B cell (primary cell): ENCODE measurements around the gene ZEB2. TPM values are rescaled to one million over a fixed set of nuclear protein-coding genes. Genes with fewer than 3 reads are reported as not detected.
A peak's percentile ranks its signal among the peaks of the same experiment; 100 is the strongest.

Experiments
- ATAC-seq: fragments of 200-7000 bp; cut with Tn5 transposase; one replicate; pipeline ENCODE4 v1.10.0; 2021; ENCODE audit warnings: low read depth, mild to moderate bottlenecking, moderate number of reproducible peaks, moderate library complexity
- CTCF ChIA-PET: fragments of 350-600 bp; sonication (Branson Sonifier 250); formaldehyde crosslinking; loops from one replicate; lab custom pipeline; 2021; ENCODE audit warnings: antibody characterized with exemption, inconsistent platforms; lab: Charles Lee
- POLR2A ChIA-PET: fragments of 350-600 bp; sonication (Branson Sonifier 250); formaldehyde crosslinking; loops from one replicate; lab custom pipeline; 2021; ENCODE audit warnings: antibody characterized with exemption; lab: Charles Lee
- DNase-seq: peaks from one replicate; pipeline ENCODE4 v3.0.0; 2013
- H2AFZ ChIP-seq: 2 replicates; pipeline ENCODE4 v1.6.1; 2012; ENCODE audit warnings: mild to moderate bottlenecking, low read depth, low read length; ENCODE audit not compliant: insufficient read depth, poor library complexity, severe bottlenecking
- H3K27ac ChIP-seq, 2 donors: 1 replicate in 1 of 2; 2 replicates in 1 of 2; pipeline ENCODE4 v1.5.1; 2012 to 2013; ENCODE audit warnings: low read length in 2 of 2, mild to moderate bottlenecking in 2 of 2, moderate library complexity in 1 of 2
- H3K27me3 ChIP-seq, 4 experiments: fragments of 200-600 bp in 1 of 4; sonication (generic) in 1 of 4; replicated peaks in 1 of 4; 1 replicate in 2 of 4; 2 replicates in 2 of 4; pipeline versions ENCODE4 v1.6.1 to v1.7.0; 2013 to 2016; ENCODE audit warnings: low read length in 3 of 4, mild to moderate bottlenecking in 2 of 4, mixed read lengths in 1 of 4, moderate library complexity in 1 of 4; ENCODE audit not compliant: insufficient read depth in 4 of 4, control insufficient read depth in 3 of 4; ENCODE audit errors: control extremely low read depth in 1 of 4
- H3K36me3 ChIP-seq, 2 experiments: replicated peaks in 1 of 2; 1 replicate in 1 of 2; 2 replicates in 1 of 2; pipeline versions ENCODE4 v1.6.1 to v1.7.1; 2013; ENCODE audit warnings: low read length in 1 of 2; ENCODE audit not compliant: insufficient read depth in 2 of 2, control insufficient read depth in 1 of 2; ENCODE audit errors: control extremely low read depth in 1 of 2, extremely low read depth in 1 of 2
- H3K4me1 ChIP-seq, 2 donors: fragments of 200-600 bp in 1 of 2; sonication (generic) in 1 of 2; 1 replicate in 1 of 2; 2 replicates in 1 of 2; pipeline versions ENCODE4 v1.5.1 to v1.6.1; 2013 to 2017; ENCODE audit warnings: low read length in 2 of 2; ENCODE audit not compliant: control insufficient read depth in 2 of 2, insufficient read depth in 2 of 2
- H3K4me2 ChIP-seq: replicated peaks from 2 replicates; pipeline ENCODE3; 2012; ENCODE audit warnings: mild to moderate bottlenecking, low read depth, low read length; ENCODE audit not compliant: poor library complexity, severe bottlenecking
- H3K4me3 ChIP-seq, 5 experiments: fragments of 200-600 bp in 1 of 5; sonication (generic) in 1 of 5; 1 replicate in 3 of 5; 2 replicates in 2 of 5; pipeline versions ENCODE4 v1.5.1 to v1.7.0; 2011 to 2016; ENCODE audit warnings: low read length in 4 of 5, mild to moderate bottlenecking in 4 of 5, low read depth in 2 of 5, control low read depth in 1 of 5, moderate library complexity in 1 of 5; ENCODE audit not compliant: insufficient read depth in 1 of 5; ENCODE audit errors: control extremely low read depth in 1 of 5, extremely low read depth in 1 of 5
- H3K79me2 ChIP-seq: fragments of 200-600 bp; sonication (generic); one replicate; pipeline ENCODE4 v1.6.0; 2016; ENCODE audit warnings: low read length; ENCODE audit not compliant: control insufficient read depth, insufficient read depth
- H3K9ac ChIP-seq: fragments of 200-600 bp; sonication (generic); 2 replicates; pipeline ENCODE4 v1.6.1; 2017; ENCODE audit warnings: mild to moderate bottlenecking, low read length, moderate library complexity
- H3K9me3 ChIP-seq, 3 donors: one replicate each; pipeline versions ENCODE4 v1.6.1 to v1.7.1; 2013; ENCODE audit warnings: low read length in 2 of 3; ENCODE audit not compliant: control insufficient read depth in 2 of 3, insufficient read depth in 1 of 3; ENCODE audit errors: control extremely low read depth in 1 of 3
- H4K20me1 ChIP-seq: 2 replicates; pipeline ENCODE4 v1.6.0; 2012; ENCODE audit warnings: mild to moderate bottlenecking, low read length; ENCODE audit not compliant: insufficient read depth, control insufficient read depth, poor library complexity, severe bottlenecking
- H3K27ac Mint-ChIP-seq: one replicate; pipeline ENCODE4 v1.8.0; 2021; ENCODE audit warnings: mixed read lengths
- H3K27me3 Mint-ChIP-seq: one replicate; pipeline ENCODE4 v1.8.0; 2021; ENCODE audit warnings: mixed read lengths
- H3K4me1 Mint-ChIP-seq: one replicate; pipeline ENCODE4 v1.8.0; 2021; ENCODE audit warnings: mixed read lengths
- H3K4me3 Mint-ChIP-seq: one replicate; pipeline ENCODE4 v1.8.0; 2021; ENCODE audit warnings: mixed read lengths
- H3K9me3 Mint-ChIP-seq: one replicate; pipeline ENCODE4 v1.8.0; 2022; ENCODE audit warnings: mixed read lengths; ENCODE audit not compliant: insufficient read depth
- CTCF ChIP-seq: fragments of 200-600 bp; IDR thresholded peaks from one replicate; pipeline ENCODE4 v1.8.0; 2022; ENCODE audit warnings: antibody characterized with exemption, mild to moderate bottlenecking
- EZH2 ChIP-seq: IDR thresholded peaks from 2 replicates; pipeline ENCODE4 v1.6.1; 2012; ENCODE audit warnings: borderline replicate concordance, low read depth, mild to moderate bottlenecking, moderate library complexity, low read length; ENCODE audit not compliant: insufficient read depth, poor library complexity, severe bottlenecking
- WGBS: methylation state at CpG from one replicate; pipeline ENCODE4 v1.1.5; 2013; ENCODE audit warnings: missing lambda C conversion rate; ENCODE audit not compliant: insufficient coverage; 5-methylcytosine and 5-hydroxymethylcytosine counted together
- intact Hi-C: fragments of 100-400 bp; cut with micrococcal nuclease; formaldehyde crosslinking; loops from one replicate; pipeline ENCODE4 v1.10.0; 2022
- polyA plus RNA-seq: library from polyadenylated mRNA; depleted of rRNA; stranded (reverse); fragments of >200 nt; gene quantifications from 2 replicates; pipeline ENCODE4 v1.2.3, GENCODE V29; 2012
- total RNA-seq, 2 donors: library from RNA; stranded (reverse); fragments of 120-200 nt in 1 of 2; gene quantifications; 1 replicate in 1 of 2; 2 replicates in 1 of 2; pipeline versions ENCODE4 v1.2.3 to v1.2.4, GENCODE V29; 2013 to 2022

Gene ZEB2
- total and polyA plus RNA-seq, 2 donors (not counting 1 experiment from before 2014, with no cell fraction given), result 56.3 to 217 TPM

- peak overlapping the region; percentile 53 for H3K4me3 Mint-ChIP-seq
- WGBS, result no CpG with 5 or more reads among the region's 3 CpGs
- intact Hi-C loops, result no loop called here
- H3K27ac Mint-ChIP-seq, result peak overlapping the region; percentile 4
- Histone ChIP-seq H4K20me1 (peaks cover 62% of the 10 kb centered on the region), H3K4me1 (peaks cover 37 to 39% of the 10 kb centered on the region in 2 donors), H3K27me3 (no peaks in the 10 kb centered on the region), H3K27ac (peak overlapping the region in 1 of 2 donors; percentile 15), H2AFZ (no peak overlapping the region), H3K9me3 (no peaks in the 10 kb centered on the region), H3K4me2 (peak overlapping the region; percentile 26), H3K9ac (no peak overlapping the region), H3K79me2 (peaks cover 92% of the 10 kb centered on the region), H3K36me3 (peaks cover 0 to 26% of the 10 kb centered on the region in 2 experiments), H3K4me3 (no peak overlapping the region)
- ChIA-PET CTCF (interaction anchor here (1.3 kb wide), 1 partner anchor 15 kb away, joined by 6 read pairs; no protein-coding TSS in a partner anchor), POLR2A (interaction anchor here (0.7 kb wide), 2 partner anchors 38 to 239 kb away, joined by 3 read pairs; no protein-coding TSS in a partner anchor)
- TF ChIP-seq CTCF (no peak), EZH2 (no peak)
- H3K27me3 Mint-ChIP-seq, result no peaks in the 10 kb centered on the region
- peaks cover 32% of the 10 kb centered on the region for H3K4me1 Mint-ChIP-seq
- ATAC-seq (no peak), DNase-seq (no peak)
- H3K9me3 Mint-ChIP-seq, result no peaks in the 10 kb centered on the region
These were observed 49.1 kb downstream of the ZEB2 start for GRCh38 chr2:144470816-144471215.

- Histone ChIP-seq H4K20me1 (peaks cover 62% of the 10 kb centered on the region), H3K9ac (no peak overlapping the region), H3K79me2 (peaks cover 92% of the 10 kb centered on the region), H3K9me3 (no peaks in the 10 kb centered on the region), H3K27me3 (no peaks in the 10 kb centered on the region), H3K4me2 (no peak overlapping the region), H3K27ac (peak overlapping the region in 1 of 2 donors; percentile 3), H3K4me3 (no peak overlapping the region), H3K36me3 (peaks cover 0 to 26% of the 10 kb centered on the region in 2 experiments), H2AFZ (no peak overlapping the region), H3K4me1 (peaks cover 37 to 39% of the 10 kb centered on the region in 2 donors)
- no peak for DNase-seq
- no peaks in the 10 kb centered on the region for H3K27me3 Mint-ChIP-seq
- no peak for ATAC-seq
- ChIA-PET CTCF (interaction anchor here (1.3 kb wide), 1 partner anchor 14 kb away, joined by 6 read pairs; no protein-coding TSS in a partner anchor), POLR2A (no interaction called here)
- H3K9me3 Mint-ChIP-seq, result no peaks in the 10 kb centered on the region
- H3K27ac Mint-ChIP-seq, result no peak overlapping the region
- TF ChIP-seq CTCF (no peak), EZH2 (no peak)
- intact Hi-C loops, result no loop called here
- H3K4me3 Mint-ChIP-seq, result no peak overlapping the region
- WGBS, result no CpG with 5 or more reads among the region's 1 CpG
- peaks cover 30% of the 10 kb centered on the region for H3K4me1 Mint-ChIP-seq
These were observed 49.6 kb downstream of the ZEB2 start for GRCh38 chr2:144470334-144470733.
